GM12878 (cell line): ENCODE results near the gene MZB1. TPM values are rescaled to one million over a fixed set of nuclear protein-coding genes. Genes with fewer than 3 reads are reported as not detected.

ENCODE experiments used
- BCL3 ChIP-seq: IDR thresholded peaks from 2 replicates; pipeline ENCODE4 v1.6.1; 2011; ENCODE audit warnings: borderline replicate concordance, low read depth, mild to moderate bottlenecking, moderate library complexity, low read length; ENCODE audit not compliant: insufficient read depth, poor library complexity, severe bottlenecking
- CEBPB ChIP-seq, 2 experiments: fragments of 150-350 bp in 1 of 2; IDR thresholded peaks; 2 replicates each; pipeline ENCODE4 v1.6.1; 2012 to 2014; ENCODE audit warnings: low read depth in 2 of 2, low read length in 2 of 2, borderline replicate concordance in 1 of 2, inconsistent platforms in 1 of 2
- CREB1 ChIP-seq: IDR thresholded peaks from 2 replicates; pipeline ENCODE4 v1.6.1; 2012; ENCODE audit warnings: low read depth, mild to moderate bottlenecking, inconsistent platforms
- E2F4 ChIP-seq: IDR thresholded peaks from 2 replicates; pipeline ENCODE4 v1.6.1; 2012; ENCODE audit warnings: low read depth, low read length, improper control_type of control experiment
- EP300 ChIP-seq, 2 experiments: fragments of 150-350 bp in 1 of 2; IDR thresholded peaks; 2 replicates each; pipeline ENCODE4 v1.6.1; 2011 to 2012; ENCODE audit warnings: low read depth in 2 of 2, low read length in 2 of 2, borderline replicate concordance in 1 of 2, improper control_type of control experiment in 1 of 2, inconsistent platforms in 1 of 2; ENCODE audit not compliant: control insufficient read depth in 1 of 2
- HDGF ChIP-seq: fragments of 450-650 bp; IDR thresholded peaks from 2 replicates; pipeline ENCODE4 v1.6.1; 2016; ENCODE audit warnings: antibody characterized with exemption
- IKZF1 ChIP-seq: fragments of 450-650 bp; conservative IDR thresholded peaks from 2 replicates; pipeline ENCODE4 v1.6.1; 2017; ENCODE audit warnings: antibody characterized with exemption, mild to moderate bottlenecking
- MEF2B ChIP-seq: fragments of 450-650 bp; IDR thresholded peaks from 2 replicates; pipeline ENCODE4 v1.6.1; 2018; ENCODE audit warnings: mild to moderate bottlenecking, moderate library complexity; ENCODE audit not compliant: partially characterized antibody, poor library complexity, severe bottlenecking
- MLLT1 ChIP-seq: fragments of 450-650 bp; IDR thresholded peaks from 2 replicates; pipeline ENCODE4 v1.6.1; 2016; ENCODE audit warnings: mild to moderate bottlenecking
- MYB ChIP-seq: fragments of 150-350 bp; IDR thresholded peaks from 2 replicates; pipeline ENCODE4 v1.6.1; 2014; ENCODE audit warnings: mild to moderate bottlenecking, low read depth, low read length, borderline replicate concordance
- PML ChIP-seq: IDR thresholded peaks from 2 replicates; pipeline ENCODE4 v1.6.1; 2012; ENCODE audit warnings: low read length, inconsistent platforms
- POLR2AphosphoS2 ChIP-seq: IDR thresholded peaks from 2 replicates; pipeline ENCODE4 v1.6.1; 2011; ENCODE audit warnings: low read depth, mild to moderate bottlenecking, low read length, improper control_type of control experiment, moderate library complexity
- RAD51 ChIP-seq: fragments of 450-650 bp; IDR thresholded peaks from 2 replicates; pipeline ENCODE4 v1.6.1; 2016; ENCODE audit warnings: moderate library complexity, mild to moderate bottlenecking, inconsistent platforms
- RFX5 ChIP-seq: IDR thresholded peaks from 2 replicates; pipeline ENCODE4 v1.6.1; 2011; ENCODE audit warnings: low read depth, low read length, improper control_type of control experiment
- ZBED1 ChIP-seq: IDR thresholded peaks from 2 replicates; pipeline ENCODE4 v1.6.1; 2016; ENCODE audit warnings: borderline replicate concordance
- ZNF207 ChIP-seq: fragments of 450-650 bp; IDR thresholded peaks from 2 replicates; pipeline ENCODE4 v1.6.1; 2014; ENCODE audit warnings: antibody characterized with exemption, mild to moderate bottlenecking, borderline replicate concordance
- polyA plus RNA-seq, 11 experiments: library from polyadenylated mRNA; depleted of rRNA in 4 of 11; unstranded in 6 of 11; stranded (reverse) in 5 of 11; fragments of >200 nt; fragmentation: Nextera tagmentation in 4 of 11; fragmentation: Illumina TruSeq in 1 of 11; extraction: Ambion mirVana in 4 of 11; extraction: Trizol in 1 of 11; gene quantifications; 1 replicate in 1 of 11; 2 replicates in 10 of 11; pipeline versions ENCODE4 v1.2.1 to v1.2.3, GENCODE V29; 2011 to 2016; ENCODE audit warnings: inconsistent platforms in 2 of 11, missing spikeins in 2 of 11, low read depth in 1 of 11
- total RNA-seq, 4 experiments: library from RNA; depleted of rRNA in 3 of 4; stranded (reverse); fragments of >200 nt in 3 of 4; fragmentation: Illumina TruSeq in 1 of 4; extraction: Trizol in 1 of 4; gene quantifications; 2 replicates each; pipeline versions ENCODE4 v1.2.1 to v1.2.3, GENCODE V29; 2013 to 2021
- TF ChIP-seq, protein P1 (sequence below): IDR thresholded peaks from 2 replicates; pipeline ENCODE4 v1.6.1; 2012; ENCODE audit warnings: low read length, inconsistent platforms
- TF ChIP-seq, protein P2 (sequence below): fragments of 450-650 bp; IDR thresholded peaks from 2 replicates; pipeline ENCODE4 v1.6.1; 2014; ENCODE audit warnings: mild to moderate bottlenecking
- TF ChIP-seq, protein P3 (sequence below): fragments of 450-650 bp; IDR thresholded peaks from 2 replicates; pipeline ENCODE4 v1.6.1; 2017; ENCODE audit warnings: low read depth, mild to moderate bottlenecking, moderate library complexity

MZB1 gene
- total and polyA plus RNA-seq, 10 of the 15 experiments (the other 5 are each of a cell fraction or from before 2014, with no cell fraction given) = 19.3 to 406 (median 188) TPM

DNA sequence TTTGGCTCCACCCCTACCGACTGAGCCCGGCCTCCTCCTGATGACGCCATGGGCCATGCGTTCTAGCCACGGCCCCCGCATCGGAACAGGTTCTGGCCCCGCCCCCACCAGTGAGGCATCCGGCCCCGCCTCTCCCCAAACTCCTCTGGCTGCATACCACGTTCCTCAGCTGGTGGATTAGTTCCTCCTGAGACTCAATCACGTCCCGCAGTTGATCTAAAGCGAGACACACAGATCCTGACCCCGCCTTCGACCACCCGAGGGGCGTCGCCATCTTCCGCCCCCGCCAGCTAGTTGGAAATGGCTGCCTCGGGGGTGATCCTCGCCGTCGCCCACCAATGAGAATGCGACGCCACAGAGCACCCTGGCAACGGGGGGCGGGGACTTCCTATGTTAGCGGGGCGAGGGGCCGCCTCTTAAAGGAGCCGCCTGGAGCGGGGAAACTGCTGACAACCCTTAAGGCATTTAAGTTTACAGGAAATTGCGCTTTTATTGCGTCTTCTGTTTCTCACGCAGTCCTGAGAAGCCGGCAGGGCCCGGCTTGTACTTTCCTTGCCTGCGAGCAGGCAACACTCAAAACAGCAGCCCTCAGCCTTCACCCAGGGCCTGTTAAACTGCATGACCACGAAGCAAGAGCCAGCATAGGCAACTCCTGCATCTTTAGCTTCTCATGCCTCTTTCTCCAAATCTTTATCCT lies 14.2 kb upstream of the MZB1 start, which contains the start of gene SPATA24 (continued):
- TF ChIP-seq IKZF1 (no peak), BCL3 (no peak), CEBPB (IDR thresholded peaks at IDR 0.05; ENCODE audit: borderline replicate concordance in 1 of 2, low read depth in 2 of 2, low read length in 2 of 2) (no peak), ZBED1 (no peak), MYB (no peak), ZNF207 (no peak; the same call in 1 of the 2 replicates), PML (no peak), MLLT1 (peak; percentile 98), E2F4 (no peak), POLR2AphosphoS2 (no peak), RFX5 (no peak; the same call in none of the 2 replicates), EP300 (IDR thresholded peaks at IDR 0.05; ENCODE audit: borderline replicate concordance in 1 of 2, control insufficient read depth in 1 of 2, low read depth in 2 of 2, low read length in 2 of 2) (0 out of 4 replicates have a peak, but pooled peaks of 1 of the 2 experiments have one; percentile 14), MEF2B (peak; percentile 59), CREB1 (peak; percentile 91), HDGF (peak; percentile 83), RAD51 (no peak)
- TF ChIP-seq, protein P1, sequence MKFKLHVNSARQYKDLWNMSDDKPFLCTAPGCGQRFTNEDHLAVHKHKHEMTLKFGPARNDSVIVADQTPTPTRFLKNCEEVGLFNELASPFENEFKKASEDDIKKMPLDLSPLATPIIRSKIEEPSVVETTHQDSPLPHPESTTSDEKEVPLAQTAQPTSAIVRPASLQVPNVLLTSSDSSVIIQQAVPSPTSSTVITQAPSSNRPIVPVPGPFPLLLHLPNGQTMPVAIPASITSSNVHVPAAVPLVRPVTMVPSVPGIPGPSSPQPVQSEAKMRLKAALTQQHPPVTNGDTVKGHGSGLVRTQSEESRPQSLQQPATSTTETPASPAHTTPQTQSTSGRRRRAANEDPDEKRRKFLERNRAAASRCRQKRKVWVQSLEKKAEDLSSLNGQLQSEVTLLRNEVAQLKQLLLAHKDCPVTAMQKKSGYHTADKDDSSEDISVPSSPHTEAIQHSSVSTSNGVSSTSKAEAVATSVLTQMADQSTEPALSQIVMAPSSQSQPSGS = peak; percentile 87
- TF ChIP-seq, protein P2, sequence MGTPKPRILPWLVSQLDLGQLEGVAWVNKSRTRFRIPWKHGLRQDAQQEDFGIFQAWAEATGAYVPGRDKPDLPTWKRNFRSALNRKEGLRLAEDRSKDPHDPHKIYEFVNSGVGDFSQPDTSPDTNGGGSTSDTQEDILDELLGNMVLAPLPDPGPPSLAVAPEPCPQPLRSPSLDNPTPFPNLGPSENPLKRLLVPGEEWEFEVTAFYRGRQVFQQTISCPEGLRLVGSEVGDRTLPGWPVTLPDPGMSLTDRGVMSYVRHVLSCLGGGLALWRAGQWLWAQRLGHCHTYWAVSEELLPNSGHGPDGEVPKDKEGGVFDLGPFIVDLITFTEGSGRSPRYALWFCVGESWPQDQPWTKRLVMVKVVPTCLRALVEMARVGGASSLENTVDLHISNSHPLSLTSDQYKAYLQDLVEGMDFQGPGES = peak; percentile 49; the same call in 1 of the 2 replicates
- TF ChIP-seq, protein P3, sequence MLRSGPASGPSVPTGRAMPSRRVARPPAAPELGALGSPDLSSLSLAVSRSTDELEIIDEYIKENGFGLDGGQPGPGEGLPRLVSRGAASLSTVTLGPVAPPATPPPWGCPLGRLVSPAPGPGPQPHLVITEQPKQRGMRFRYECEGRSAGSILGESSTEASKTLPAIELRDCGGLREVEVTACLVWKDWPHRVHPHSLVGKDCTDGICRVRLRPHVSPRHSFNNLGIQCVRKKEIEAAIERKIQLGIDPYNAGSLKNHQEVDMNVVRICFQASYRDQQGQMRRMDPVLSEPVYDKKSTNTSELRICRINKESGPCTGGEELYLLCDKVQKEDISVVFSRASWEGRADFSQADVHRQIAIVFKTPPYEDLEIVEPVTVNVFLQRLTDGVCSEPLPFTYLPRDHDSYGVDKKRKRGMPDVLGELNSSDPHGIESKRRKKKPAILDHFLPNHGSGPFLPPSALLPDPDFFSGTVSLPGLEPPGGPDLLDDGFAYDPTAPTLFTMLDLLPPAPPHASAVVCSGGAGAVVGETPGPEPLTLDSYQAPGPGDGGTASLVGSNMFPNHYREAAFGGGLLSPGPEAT = peak; percentile 92
